GM19395 (cell line): ENCODE results near the gene RABL6.
"Not testable (repeated sequence)": the region's sequence is repeated elsewhere in the genome, so short reads cannot be mapped to it uniquely, and the experiment has no call there.

Experiments
- ATAC-seq: cut with Tn5 transposase; IDR thresholded peaks from one replicate; pipeline ENCODE4 v1.9.1; 2021; ENCODE audit warnings: mild to moderate bottlenecking, moderate library complexity; ENCODE audit not compliant: unreplicated experiment

RABL6 gene

DNA sequence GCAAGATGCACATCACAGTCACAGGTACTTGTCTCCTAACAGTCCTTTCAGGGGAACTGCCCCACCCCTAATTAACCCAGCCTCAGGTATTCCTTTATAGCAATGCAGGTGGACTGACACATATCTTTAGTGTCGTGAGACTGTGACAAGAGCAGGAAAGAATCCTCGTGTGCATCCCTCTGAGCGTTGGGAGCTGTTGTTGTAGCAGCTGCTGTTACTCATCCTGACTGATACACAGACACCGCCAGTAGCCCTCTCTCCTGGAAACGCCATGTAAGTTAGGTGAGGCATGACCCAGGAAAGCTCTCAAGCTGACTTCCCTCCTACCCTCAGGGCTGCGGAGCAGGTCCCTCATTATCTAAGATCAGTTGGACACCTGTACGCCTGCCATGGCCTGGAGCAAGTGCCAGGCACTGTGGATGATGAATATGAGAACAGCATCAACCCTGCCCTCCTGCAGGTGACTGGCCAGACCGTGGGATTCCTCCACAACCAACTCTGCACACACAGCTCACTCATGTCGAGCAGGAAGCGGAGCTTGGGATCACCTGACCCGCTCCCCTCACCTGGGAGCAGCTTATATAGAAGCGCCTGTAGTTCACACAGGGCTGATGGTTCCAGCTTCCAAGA lies 33.2 kb upstream of the RABL6 start:
- no peak for ATAC-seq

DNA sequence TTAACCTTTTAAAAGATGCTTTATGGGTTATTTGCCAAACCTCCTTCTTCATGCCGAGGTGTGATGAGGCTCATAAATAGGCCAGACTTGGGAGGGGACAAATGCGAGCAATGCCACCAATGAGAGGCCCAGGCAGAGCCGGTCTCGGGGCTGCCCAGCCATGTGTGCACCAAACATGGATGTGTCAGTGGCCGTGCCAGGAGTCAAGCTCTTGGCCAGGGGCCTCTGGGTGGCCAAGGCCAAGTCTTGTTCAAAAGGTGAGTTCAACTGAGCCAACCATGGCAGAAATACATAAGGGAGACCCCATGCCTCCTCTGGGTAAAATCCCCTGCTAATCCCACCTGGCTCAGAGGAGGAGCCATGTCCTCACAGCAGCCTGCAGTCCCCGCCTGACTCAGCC lies 32.6 kb upstream of the RABL6 start:
- ATAC-seq, result no peak

DNA sequence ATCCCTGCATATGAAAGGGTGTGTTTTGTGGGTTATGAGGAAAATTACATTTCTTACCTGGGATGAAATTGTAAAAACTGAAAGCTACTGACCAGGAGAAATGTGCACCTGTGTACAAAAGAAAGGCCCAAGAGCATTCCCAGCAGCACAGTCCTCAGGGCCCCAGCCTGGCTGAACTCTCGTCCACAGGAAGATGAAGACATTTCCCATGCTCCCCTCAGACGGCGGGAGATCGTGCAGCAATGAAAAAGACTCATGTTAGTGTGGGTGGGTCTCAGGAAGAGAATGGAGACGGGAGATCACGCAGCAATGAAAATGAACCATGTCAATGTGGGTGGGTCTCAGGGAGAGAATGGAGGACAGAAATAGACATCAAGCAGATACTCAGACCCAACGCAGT lies 30.8 kb upstream of the RABL6 start:
- ATAC-seq, result no peak

DNA sequence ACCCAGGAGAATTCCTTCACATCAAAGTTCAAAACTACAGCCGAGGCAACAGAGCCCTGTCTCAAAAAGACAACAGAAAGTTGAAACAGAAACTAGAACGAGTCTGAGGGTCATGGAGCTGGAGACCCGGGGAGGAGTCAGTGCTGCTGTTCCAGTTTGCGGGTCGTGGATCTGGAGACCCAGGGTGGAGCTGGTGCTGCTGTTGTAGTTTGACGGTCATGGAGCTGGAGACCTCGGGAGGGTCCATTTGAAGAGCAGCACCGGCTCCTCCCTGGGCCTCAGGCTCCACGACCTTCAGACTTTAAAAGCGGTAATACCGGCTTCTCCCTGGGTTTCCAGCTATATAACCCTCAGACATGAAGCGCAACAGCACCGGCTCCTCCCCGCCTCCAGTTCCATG lies 30.4 kb upstream of the RABL6 start:
- no peak for ATAC-seq

DNA sequence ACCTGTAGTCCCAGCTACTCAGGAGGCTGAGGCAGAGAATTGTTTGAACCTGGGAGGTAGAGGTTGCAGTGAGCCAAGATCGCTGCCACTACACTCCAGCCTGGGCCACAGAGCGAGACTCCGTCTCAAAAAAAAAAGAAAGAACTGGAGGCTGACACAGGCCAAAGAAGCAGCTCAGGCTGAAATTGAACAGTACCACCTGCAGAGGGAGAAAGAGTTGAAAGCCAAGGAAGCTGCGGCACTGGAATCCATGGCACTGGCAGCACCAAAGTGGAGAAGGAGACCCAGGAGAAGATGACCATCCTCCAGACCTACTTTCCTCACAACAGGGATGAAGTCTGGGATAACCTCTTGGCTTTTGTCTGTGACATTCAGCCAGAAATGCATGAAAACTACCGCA lies 27.9 kb upstream of the RABL6 start:
- ATAC-seq, result no peak

DNA sequence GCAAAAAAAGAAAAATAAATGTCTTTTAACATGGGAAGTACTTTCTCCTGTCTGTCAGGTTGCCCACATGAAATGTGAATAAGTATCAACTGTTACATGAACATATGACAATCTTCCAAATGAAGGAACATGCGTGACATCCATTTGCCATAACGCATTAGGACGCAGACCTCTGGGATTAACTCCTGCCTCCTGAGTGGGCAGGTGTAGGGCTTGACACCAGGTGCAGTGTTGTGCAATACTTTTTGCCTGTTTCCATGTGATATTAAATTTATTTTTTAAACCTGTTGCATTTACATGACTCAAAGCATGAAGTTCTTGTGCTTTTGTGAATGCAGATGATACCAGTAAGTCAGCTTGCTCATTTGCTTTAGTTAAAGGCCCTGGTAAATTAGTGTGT lies 25.3 kb upstream of the RABL6 start:
- no peak for ATAC-seq

DNA sequence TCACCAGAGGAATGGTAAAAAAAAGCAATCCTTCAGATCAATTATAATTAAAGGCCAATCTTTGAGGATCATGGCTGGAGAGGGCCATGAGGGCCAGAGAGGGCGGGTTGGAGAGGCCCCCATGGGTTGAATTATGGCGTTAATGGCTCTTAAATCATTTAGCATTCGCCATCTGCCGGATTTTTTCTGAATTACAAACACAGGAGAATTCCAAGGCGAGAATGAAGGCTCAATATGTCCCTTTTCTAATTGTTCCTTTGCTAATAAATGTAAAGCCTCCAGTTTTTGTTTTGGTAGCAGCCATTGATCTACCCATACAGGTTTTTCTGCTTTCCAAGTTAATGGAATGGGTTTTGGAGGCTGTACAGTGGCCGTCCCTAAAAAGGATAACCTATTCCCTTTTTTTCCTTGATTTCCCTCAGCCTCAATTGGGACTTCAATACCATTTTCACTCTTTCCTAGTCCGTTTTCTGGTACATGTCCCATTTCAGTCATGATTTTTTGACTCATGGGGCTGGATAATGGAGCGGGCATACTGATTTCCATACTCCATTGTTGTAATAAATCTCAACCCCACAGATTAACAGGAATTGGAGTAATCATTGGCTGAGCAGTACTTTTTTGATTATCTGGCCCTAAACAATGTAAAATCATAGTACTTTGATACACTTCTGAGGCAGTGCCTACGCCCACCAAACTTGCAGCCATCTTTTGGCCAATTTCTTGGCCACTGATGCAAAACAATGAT lies 23.3 kb upstream of the RABL6 start:
- ATAC-seq, result no peak

DNA sequence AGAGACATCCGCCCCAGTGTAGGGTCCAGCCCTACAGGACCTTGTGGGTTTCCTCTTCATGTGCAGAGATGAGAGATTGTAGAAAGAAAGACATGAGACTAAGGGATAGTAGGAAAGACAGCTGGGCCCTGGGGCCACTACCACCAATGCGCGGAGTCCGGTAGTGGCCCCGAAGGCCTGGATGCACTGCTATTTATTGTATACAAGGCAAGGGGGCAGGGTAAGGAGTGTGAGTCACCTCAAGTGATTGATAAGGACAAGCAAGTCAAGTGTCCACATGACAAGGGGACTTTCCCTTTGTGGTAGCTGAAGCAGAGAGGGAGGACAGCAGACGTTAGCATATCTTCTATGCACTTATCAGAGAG lies 22.8 kb upstream of the RABL6 start:
- no peak for ATAC-seq

DNA sequence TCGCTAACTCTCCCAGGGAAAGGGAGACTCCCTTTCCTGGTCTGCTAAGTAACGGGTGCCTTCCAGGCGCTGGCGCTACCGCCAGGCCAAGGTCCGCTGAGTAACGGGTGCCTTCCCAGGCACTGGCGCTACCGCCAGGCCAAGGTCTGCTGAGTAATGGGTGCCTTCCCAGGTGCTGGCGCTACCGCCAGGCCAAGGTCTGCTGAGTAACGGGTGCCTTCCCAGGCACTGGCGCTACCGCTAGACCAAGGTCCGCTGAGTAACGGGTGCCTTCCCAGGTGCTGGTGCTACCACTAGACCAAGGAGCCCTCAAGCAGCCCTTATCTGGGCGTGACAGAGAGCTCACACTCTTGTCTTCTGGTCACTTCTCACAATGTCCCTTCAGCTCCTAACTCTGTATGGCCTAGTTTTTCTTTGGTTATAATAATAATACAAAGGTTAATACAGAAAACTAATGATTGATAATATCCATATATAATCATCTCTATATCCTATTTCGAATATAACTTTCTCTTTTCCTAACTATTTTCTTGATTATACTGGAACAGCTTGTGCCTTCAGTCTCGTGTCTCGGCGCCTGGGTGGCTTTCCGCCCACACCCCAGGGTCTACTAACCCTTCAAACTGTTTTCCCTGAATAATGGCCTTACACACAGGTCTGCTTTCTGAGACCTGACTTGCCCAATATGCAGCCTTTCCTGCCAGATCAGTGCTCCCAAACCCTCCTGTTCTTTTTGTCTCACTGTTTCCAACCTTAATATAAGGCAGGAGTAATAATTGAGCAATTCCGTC lies 22.0 kb upstream of the RABL6 start:
- not testable (repeated sequence) for ATAC-seq

DNA sequence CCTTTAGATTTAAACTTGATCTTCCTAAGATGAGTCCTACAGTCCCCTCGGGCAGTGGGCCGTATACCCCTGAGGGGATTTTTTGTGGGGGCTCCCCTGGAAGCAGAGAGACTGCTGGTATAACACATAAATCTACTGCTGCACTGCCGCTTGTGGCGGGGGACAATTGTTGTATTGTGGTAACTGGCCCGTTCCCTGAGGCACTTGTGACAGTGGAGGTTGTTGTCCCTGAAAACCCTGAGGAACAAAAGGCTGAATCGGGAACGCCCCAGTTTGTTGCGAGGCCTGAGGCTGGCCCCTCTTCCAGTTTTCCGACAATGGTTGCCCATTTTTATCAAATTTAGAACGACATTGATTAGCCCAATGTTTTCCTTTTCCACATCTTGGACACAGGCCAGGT lies 21.3 kb upstream of the RABL6 start:
- no peak for ATAC-seq

DNA sequence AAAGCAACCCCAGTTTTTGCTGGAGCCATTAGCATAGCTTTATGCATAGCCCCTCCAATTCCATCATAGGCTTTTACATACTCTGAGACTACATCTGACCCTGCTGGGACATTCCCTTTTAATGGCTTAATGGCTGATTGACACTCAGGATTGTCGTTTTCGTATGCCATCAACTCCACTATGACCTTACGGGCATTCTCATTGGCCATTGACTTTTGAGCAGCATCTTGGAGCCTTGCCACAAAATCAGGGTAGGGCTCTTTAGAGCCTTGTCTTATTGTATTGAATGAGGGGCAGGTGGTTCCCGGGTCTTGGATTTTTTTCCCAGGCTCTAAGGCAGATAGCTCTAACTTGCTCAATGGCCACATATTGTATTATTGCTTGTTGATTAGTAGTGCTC lies 20.8 kb upstream of the RABL6 start:
- ATAC-seq, result not testable (repeated sequence)

DNA sequence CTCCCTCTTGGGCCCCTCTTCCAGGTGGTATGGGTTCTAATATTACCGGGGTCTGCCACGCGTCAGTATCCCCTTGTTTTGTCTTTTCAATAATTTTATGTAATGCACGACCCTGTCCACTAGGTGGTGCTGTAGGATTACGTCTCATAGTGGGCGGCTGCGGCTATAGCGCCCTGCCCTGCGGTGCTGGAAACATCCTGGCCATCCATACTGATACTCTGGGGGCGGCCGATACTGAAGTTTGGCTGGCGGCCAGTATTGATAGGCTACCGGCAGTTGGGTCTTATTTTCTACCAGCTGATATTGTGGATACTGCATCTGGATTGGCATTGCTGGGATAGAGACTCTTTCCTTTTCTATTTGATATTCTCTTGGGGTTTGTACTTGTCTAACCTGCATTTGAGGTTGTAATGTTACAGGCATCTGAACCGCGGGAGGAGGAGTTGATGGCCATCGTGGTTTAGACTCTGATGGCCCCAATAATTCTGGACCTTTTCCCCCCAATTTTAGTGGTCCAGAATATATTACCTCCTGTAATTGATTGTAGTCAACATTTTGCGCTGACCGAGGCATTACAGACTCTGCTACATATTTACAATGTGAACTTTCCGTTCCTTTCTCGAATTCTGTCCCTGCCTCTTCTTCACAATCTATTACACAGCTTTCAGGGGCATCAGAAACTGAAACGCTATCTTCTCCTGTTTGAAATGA lies 19.9 kb upstream of the RABL6 start:
- no peak for ATAC-seq

DNA sequence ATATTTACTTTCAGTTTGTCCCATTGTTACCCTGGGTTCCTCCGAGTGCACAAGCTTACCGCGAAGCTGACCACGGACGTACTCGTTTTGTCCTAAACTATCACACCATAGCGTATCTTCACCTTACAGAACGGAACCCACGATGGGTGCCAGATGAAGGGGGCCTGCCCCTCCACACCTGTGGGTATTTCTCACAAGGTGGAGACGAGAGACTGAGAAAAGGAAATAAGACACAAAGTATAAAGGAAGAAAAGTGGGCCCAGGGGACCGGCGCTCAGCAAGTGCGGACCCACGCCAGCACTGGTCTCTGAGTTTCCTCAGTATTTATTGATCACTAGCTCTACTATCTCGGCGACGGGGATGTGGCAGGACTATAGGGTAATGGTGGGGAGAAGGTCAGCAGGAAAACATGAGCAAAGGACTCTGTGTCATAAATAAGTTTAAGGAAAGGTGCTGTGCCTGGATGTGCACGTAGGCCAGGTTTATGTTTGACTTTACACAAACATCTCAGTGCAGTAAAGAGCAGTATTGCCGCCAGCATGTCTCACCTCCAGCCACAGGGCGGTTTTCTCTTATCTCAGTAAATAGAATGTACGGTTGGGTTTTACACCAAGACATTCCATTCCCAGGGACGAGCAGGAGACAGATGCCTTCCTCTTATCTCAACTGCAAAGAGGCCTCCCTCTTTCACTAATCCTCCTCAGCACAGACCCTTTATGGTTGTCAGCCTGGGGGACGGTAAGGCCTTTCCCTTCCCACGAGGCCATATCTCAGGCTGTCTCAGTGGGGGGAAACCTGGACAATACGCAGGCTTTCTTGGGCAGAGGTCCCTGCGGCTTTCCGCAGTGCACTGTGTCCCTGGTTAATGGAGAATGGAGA lies 18.9 kb upstream of the RABL6 start:
- ATAC-seq, result not testable (repeated sequence)

DNA sequence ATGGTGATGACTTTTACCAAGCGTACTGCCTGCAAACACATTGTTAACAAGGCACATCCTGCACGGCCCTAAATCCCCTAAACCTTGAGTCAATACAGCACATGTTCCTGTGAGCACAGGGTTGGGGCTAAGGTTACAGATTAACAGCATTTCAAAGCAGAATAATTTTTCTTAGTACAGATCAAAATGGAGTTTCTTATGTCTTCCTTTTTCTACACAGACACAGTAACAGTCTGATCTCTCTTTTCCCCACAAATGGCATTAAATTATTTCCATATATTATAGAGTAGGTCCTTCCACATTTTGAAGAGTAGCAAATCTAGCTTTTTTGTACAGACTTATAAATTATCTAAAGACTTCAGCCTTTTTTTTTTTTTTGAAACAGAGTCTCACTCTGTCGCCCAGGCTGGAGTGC lies 18.2 kb upstream of the RABL6 start:
- no peak for ATAC-seq

DNA sequence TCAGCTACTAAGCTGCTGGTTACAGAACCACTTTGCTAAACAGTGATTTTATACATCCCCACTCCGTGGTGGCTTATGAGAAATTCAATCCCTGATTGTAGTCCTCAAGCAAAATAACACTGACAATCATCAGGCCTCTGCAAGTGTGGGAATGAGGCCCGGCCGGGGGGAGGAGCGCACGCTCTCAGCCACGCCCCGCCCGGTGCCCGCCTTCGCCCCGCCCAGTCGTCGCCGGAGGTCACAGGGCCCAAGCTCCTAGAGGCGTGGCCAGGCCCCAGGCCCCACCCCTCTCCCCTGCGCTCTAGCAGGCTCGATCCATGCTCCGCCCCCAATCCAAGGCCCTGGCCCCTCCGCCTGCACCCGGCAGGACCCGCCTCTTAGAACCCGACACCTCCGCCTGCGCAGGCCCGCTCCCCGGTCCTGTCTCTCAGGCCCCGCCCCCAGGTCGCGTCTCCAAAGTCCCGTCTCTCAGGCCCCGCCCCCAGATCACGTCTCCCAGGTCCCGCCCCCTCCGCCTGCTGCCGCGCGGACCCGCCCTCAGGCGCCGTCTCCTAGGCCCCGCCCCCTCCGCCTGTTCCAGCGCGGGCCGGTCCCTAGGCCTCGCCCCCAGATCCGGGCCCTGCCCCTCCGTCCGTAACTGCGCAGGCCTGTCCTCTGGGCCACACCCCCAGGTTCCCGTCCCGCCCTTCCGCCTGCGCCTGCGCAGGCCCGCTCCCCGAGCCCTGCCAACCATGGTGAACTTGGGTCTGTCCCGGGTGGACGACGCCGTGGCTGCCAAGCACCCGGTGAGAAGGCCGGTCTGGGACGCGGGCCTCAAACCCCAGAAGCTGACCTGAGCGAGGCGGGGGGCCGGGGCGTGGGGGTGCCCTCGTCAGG lies 16.9 kb upstream of the RABL6 start, which contains the start of gene TMEM141:
Gene TMEM141 (plus strand): TSS at position 705 of the 876 bp plus-strand sequence. CDS start 27 bp downstream, at position 732.
- peak; percentile 75 for ATAC-seq

DNA sequence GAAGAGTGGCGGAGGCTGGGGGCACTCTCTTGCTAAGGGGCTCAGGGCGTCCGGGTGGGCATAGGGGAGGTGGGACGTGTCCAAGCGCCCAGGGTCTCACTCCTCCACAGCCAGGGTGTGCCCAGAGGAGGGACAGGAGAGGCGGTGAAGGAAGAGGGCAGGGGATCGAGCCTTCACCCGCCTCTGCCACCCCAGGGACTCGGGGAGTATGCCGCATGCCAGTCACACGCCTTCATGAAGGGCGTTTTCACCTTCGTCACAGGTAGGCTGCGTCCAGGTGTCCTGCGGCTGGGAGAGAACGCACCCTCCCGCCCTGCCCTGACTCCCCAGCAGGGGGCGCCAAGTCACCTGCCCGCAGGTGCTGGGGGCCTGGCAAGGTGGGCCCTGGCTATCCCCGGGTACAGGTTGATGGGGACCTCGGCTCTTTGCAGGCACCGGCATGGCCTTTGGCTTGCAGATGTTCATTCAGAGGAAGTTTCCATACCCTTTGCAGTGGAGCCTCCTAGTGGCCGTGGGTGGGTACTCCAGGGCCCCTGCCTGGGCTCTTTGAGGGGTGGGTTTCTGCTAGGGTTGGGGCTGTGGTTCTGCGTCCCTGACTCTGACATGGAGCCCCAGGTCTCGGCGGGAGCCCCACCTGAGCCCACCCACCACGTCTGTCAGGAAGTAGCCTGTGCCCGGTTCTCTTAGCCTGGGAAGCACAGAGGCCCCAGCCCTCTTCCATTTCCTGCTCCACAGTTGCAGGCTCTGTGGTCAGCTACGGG lies 16.1 kb upstream of the RABL6 start:
- ATAC-seq, result peak; percentile 31

DNA sequence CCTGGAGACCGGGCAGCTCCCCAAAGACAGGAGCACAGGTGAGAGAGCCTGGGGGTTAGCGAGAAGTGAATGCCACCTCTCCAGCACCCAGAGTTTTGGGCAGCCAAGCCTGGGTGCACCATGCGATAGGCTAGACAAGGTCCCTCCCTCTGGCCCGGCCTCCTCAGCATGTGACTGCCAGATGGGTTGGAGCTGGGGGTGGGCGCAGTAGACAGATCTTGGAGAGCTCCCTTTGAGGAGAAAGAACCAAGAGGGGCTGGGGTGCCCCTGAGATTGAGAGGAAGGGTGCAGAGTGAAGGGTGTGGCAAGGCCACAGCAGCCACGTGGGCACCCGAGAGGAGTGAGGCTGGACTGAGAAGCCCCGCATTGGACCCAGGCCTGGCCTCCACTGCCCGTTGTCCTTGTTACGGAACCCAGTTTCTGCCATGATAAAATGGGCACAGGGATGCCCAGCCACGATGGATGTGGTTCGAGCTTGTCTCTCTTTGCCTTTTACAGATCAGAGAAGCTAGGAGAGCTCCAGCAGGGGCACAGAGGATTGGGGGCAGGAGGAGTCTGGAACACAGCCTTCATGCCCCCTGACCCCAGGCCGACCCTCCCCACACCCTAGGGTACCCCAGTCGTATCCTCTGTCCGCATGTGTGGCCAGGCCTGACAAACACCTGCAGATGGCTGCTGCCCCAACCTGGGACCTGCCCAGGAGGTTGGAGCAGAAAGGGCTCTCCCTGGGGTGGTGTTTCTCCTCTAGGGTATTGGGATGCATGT lies 15.2 kb upstream of the RABL6 start:
- no peak for ATAC-seq
